ENCODE results near the gene DCT.

DCT gene

DNA sequence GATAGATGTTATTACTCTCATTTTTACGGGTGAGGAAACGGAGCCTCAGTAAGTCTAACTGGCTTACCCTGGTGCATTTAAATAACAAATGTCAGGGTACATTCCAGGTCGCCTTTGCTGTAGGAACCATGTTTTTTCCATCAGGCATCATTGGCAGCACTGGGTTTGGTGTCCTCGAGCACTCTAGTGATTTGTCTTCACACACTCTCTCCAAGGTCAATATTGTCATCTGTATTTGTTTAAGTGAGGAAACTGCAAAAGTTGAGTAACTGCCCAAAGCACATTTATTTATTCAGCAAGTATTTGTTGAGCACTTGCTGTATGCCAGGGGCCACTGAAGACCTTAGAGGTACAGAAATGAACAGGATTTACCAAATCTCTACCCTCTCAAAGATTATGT, 78.6 kb downstream of the DCT start:
- TF ChIP-seq, protein P1, sequence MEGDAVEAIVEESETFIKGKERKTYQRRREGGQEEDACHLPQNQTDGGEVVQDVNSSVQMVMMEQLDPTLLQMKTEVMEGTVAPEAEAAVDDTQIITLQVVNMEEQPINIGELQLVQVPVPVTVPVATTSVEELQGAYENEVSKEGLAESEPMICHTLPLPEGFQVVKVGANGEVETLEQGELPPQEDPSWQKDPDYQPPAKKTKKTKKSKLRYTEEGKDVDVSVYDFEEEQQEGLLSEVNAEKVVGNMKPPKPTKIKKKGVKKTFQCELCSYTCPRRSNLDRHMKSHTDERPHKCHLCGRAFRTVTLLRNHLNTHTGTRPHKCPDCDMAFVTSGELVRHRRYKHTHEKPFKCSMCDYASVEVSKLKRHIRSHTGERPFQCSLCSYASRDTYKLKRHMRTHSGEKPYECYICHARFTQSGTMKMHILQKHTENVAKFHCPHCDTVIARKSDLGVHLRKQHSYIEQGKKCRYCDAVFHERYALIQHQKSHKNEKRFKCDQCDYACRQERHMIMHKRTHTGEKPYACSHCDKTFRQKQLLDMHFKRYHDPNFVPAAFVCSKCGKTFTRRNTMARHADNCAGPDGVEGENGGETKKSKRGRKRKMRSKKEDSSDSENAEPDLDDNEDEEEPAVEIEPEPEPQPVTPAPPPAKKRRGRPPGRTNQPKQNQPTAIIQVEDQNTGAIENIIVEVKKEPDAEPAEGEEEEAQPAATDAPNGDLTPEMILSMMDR (IDR thresholded peaks at IDR 0.05; ENCODE audit: low read depth, low read length): no peak
- H3K4me3 ChIP-seq (ENCODE audit: low read depth, low read length): no peak overlapping the region

DNA sequence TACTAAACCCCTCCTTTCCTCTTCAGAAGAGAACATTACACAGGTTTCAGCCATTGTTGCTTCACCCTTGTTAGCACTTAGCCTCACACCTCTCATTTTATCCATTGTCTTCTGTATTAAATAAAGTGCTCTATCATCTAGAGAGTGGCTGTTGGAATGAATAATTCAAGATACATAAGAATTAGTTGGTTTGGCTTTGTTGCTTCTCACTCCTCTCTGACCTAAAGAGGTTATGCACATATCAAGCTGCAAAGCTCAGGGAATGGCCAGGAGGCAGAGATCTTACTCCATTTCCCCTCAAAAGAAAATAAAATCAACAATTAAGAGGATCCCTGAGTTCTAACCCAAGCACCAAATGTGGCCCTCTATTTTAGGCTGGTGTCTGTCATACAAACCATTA, 79.7 kb downstream of the DCT start:
- no peak overlapping the region for H3K4me3 ChIP-seq (ENCODE audit: low read depth, low read length)
- TF ChIP-seq, protein P1 (IDR thresholded peaks at IDR 0.05; ENCODE audit: low read depth, low read length): no peak

DNA sequence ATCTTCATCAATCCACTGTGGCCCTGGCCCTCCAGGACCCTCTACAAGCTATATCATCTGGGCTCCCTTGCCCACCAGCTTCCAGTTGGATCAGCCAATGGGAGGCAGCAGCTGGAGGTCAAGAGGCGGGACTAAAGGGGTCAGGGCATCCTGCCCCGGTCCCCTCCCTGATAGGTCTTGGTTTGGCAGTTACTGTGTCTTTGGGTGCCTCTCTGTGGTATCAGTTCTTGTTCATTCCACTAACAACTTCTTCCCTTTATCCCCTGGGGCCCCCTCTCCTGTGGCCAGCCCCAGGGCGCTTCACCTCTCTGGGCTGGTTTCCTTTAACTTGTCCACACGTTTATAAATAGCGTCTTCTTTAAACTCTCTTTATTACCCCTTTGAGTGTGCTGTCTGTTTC, 83.6 kb downstream of the DCT start:
- H3K4me3 ChIP-seq (ENCODE audit: low read depth, low read length): no peak overlapping the region
- TF ChIP-seq, protein P1 (IDR thresholded peaks at IDR 0.05; ENCODE audit: low read depth, low read length): no peak

DNA sequence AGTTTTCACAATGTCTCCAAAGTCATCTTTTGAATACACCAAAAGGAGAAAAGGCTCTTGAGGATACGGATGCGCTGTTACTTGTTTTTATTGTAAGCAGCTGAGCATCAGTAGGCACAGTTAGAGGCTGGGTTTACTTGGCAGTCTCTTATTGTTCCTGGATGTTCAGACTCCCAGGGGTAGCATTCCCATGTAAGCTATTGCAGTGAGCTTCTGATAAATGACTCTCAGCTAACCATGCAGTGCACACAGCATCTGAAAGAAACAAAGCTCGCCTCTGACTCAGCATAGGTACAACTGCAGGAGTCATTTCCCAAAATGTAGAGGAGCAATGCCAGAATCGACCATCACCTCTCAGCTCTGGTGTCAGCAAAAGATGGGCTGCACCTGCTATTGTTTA, 84.8 kb downstream of the DCT start:
- TF ChIP-seq, protein P1 (IDR thresholded peaks at IDR 0.05; ENCODE audit: low read depth, low read length): no peak
- H3K4me3 ChIP-seq (ENCODE audit: low read depth, low read length): no peak overlapping the region

DNA sequence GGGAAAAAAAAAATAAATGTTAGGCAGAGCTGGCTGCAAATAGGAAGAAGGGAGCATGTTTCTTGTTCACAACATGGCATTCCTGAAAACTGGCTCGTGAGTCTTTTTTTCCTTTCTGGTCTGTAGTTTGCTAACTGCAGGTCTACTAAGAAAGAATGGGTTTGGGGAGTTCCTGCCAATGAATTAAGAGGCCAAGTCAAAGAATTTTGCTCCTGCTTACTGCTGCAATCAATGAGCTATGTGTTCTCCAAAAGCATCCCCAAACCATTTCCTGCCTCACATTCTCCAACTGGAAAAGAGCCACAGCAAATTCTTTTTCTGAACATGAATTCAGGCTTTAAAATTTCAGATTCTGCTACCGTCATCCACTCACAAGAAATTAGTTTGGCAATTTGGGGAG, 88.6 kb downstream of the DCT start:
- H3K4me3 ChIP-seq (ENCODE audit: low read depth, low read length): no peak overlapping the region
- TF ChIP-seq, protein P1 (IDR thresholded peaks at IDR 0.05; ENCODE audit: low read depth, low read length): no peak

DNA sequence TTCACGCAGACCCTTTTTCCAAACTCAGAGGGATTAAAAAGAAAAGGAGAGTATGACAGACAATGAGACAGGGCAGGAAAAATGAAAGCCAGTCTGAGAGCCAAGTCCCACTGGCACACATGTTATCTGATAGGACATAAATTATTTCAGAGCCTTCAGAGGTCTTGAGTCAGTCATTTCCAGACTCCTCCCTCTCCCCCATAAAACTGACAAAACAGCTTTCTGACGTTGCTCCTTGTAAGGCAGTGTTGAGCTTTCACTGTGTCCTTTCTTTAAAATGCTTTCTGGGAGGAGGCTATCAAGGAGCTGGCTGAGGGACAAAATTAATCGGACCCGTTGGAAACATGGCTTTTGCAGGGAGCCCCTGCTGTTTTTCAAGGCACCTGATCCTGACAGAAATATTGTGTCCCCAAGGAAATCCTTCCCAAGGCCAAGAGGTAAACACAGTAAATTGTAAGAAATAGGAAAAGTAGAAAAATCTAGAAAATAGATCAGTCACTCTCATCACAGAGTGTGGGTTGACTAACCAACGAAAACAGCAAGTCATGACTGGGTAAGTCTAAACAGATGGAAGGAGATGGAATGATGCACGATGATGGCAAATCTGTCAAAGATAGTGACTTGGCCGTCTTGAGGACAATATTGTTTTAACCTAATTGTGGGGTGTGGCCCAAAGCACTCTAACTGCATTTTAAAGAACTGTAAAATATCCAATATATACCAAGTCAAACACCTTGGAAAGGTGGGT, 89.7 kb downstream of the DCT start:
- TF ChIP-seq, protein P1 (IDR thresholded peaks at IDR 0.05; ENCODE audit: low read depth, low read length): no peak

DNA sequence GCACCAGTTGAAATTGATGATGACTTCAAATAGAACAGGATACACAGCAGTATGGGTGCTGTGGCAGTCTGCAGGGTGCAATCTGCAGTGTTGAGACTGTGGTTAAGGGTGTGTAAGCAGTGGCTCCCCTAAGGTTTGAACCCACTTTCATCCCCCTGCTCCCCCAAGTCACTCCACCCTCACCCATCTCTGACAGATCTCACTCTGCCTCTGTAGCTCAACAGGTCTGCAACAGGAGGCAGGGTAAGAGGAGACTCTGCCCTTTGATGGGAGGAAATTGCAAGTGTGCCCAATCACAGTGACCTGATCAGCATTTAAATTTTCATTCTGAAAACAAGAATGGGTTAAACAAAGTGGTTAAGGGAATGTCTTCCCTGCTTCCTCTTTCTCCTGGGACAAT, 92.4 kb downstream of the DCT start:
- H3K4me3 ChIP-seq (ENCODE audit: low read depth, low read length): no peak overlapping the region
- TF ChIP-seq, protein P1 (IDR thresholded peaks at IDR 0.05; ENCODE audit: low read depth, low read length): no peak

More for the DNA sequence above, 89.7 kb downstream of the DCT start:
- no peak overlapping the region for H3K4me3 ChIP-seq (ENCODE audit: low read depth, low read length)

Measured in WI38 (cell line).